Measurements from ENCODE around the gene CAPN1. TPM values are rescaled to one million over a fixed set of nuclear protein-coding genes. Genes with fewer than 3 reads are reported as not detected.
A peak's percentile ranks its signal among the peaks of the same experiment; 100 is the strongest.

The CAPN1 gene
- total and polyA plus RNA-seq, 9 of the 15 experiments (the other 6 are each of a cell fraction or from before 2014, with no cell fraction given) = 3.5 to 199 (median 61.6) TPM

DNA sequence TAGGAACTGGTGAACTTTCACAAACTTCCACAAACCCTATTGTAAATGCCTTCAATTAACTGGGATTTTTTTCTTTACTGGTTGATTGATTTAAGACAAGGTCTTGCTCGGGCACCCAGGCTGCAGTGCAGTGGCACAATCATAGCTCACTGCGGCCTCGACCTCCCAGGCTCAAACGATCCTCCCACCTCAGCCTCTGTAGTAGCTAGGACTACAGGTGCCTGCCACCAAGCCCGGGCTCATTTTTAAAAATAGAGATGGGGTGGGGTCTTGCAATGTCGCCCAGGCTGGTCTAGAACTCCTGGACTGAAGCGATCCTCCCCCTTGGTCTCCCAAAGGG is 44.3 kb downstream of the CAPN1 start:
- Histone ChIP-seq H3K4me1 (replicated peaks in 1 of 2; ENCODE audit: control insufficient read depth in 2 of 2, insufficient read depth in 2 of 2, low read length in 2 of 2) (peaks cover 14 to 17% of the 10 kb centered on the region in 2 experiments), H3K79me2 (ENCODE audit: control insufficient read depth, insufficient read depth, low read length) (no peaks in the 10 kb centered on the region), H3K9me1 (ENCODE audit: control insufficient read depth, insufficient read depth, low read length) (no peaks in the 10 kb centered on the region), H2AFZ (ENCODE audit: low read depth, low read length) (peak overlapping the region; percentile 97), H3K9me3 (replicated peaks; ENCODE audit: control insufficient read depth, insufficient read depth, low read depth, low read length) (no peaks in the 10 kb centered on the region), H3K4me2 (ENCODE audit: insufficient read depth, low read length) (peak overlapping the region; percentile 80), H3K36me3 (ENCODE audit: control insufficient read depth, insufficient read depth, low read length) (no peaks in the 10 kb centered on the region), H3K27ac (ENCODE audit: extremely low read depth, low read depth, low read length) (no peak overlapping the region; the same call in 2 of the 3 replicates), H4K20me1 (replicated peaks; ENCODE audit: control insufficient read depth, insufficient read depth, low read length) (no peaks in the 10 kb centered on the region), H3K27me3 (ENCODE audit: control insufficient read depth in 2 of 2, insufficient read depth in 2 of 2, low read length in 2 of 2) (no peaks in the 10 kb centered on the region), H3K9ac (ENCODE audit: insufficient read depth in 1 of 2, low read depth in 2 of 2, low read length in 2 of 2) (peak overlapping the region; percentile 76 to 91), H3K4me3 (peak overlapping the region; percentile 31; the same call in 1 of the 2 replicates)
- TF ChIP-seq ZBTB9 (CRISPR knock-in tag; IDR thresholded peaks at IDR 0.05) (no peak), ZNF512 (tag; IDR thresholded peaks at IDR 0.05) (no peak), SPI1 (IDR thresholded peaks at IDR 0.05; ENCODE audit: borderline replicate concordance, low read depth, low read length) (0 out of 2 replicates have a peak, but pooled peaks have one; percentile 86), POLR2A (conservative IDR thresholded peaks at IDR 0.05) (no peak), ZFP36 (IDR thresholded peaks at IDR 0.05; ENCODE audit: low read depth, low read length, partially characterized antibody) (no peak)
- intact Hi-C loops (cut with micrococcal nuclease) = loop anchor here (10.0 kb wide), 1 partner anchor 89 kb away; the partner anchor contains the start of gene CDC42EP2
- FAIRE-seq = no peak
- no TSS peak for BruUV-seq (replicated peaks)
- WGBS (ENCODE audit: insufficient coverage, low coverage, missing lambda C conversion rate) = 22% methylated on average over 7 of the region's 7 CpGs
- ChIA-PET CTCF (ENCODE audit: low intra/inter-chr PET ratio) (interaction anchor here (1.1 to 1.8 kb wide), 5 partner anchors 24 to 89 kb away, joined by 4 to 10 read pairs (median 6); partner anchors contain the start of gene CDC42EP2), POLR2A (interaction anchor here (0.6 to 2.1 kb wide), 11 partner anchors 8 to 276 kb away, joined by 3 to 10 read pairs (median 3); partner anchors contain the start of genes MALAT1 and SPDYC)
- ATAC-seq = no peak
- in situ Hi-C loops (cut with MboI) = no loop called here
- no peak for DNase-seq (ENCODE audit: extremely low read depth in 1 of 4, low spot score in 3 of 4)

All from K562 (cell line).